GM23338 (cell line): ENCODE measurements around the gene STXBP3. TPM values are rescaled to one million over a fixed set of nuclear protein-coding genes. Genes with fewer than 3 reads are reported as not detected.

ENCODE experiments used
- ATAC-seq: fragments of 200-7000 bp; cut with Tn5 transposase; 3 replicates; pipeline ENCODE4 v1.9.1; 2020
- DNase-seq: peaks from one replicate; pipeline ENCODE4 v3.0.0-alpha.2; 2015; ENCODE audit warnings: low spot score
- H2AFZ ChIP-seq: fragments of 200-600 bp; sonication (generic); 2 replicates; pipeline ENCODE4 v1.8.0; 2016; ENCODE audit warnings: antibody characterized with exemption, mild to moderate bottlenecking, moderate library complexity
- H3F3A ChIP-seq: fragments of 200-600 bp; sonication (generic); replicated peaks from 2 replicates; pipeline ENCODE4 v1.8.0; 2017; ENCODE audit warnings: antibody characterized with exemption, mixed run types, low read depth
- H3K27ac ChIP-seq: fragments of 200-600 bp; sonication (generic); 2 replicates; pipeline ENCODE4 v1.6.1; 2016; ENCODE audit warnings: low read depth
- H3K27me3 ChIP-seq: fragments of 200-600 bp; sonication (generic); 2 replicates; pipeline ENCODE4 v1.8.0; 2016; ENCODE audit warnings: mild to moderate bottlenecking, mixed run types, moderate library complexity; ENCODE audit not compliant: insufficient read depth
- H3K36me3 ChIP-seq: fragments of 200-600 bp; sonication (generic); 2 replicates; pipeline ENCODE4 v1.8.0; 2016; ENCODE audit warnings: mild to moderate bottlenecking; ENCODE audit not compliant: insufficient read depth
- H3K4me1 ChIP-seq: fragments of 200-600 bp; sonication (generic); 2 replicates; pipeline ENCODE4 v1.8.0; 2016; ENCODE audit warnings: mild to moderate bottlenecking, moderate library complexity; ENCODE audit not compliant: insufficient read depth
- H3K4me2 ChIP-seq: fragments of 200-600 bp; sonication (generic); 2 replicates; pipeline ENCODE4 v1.7.1; 2017; ENCODE audit warnings: mixed run types
- H3K4me3 ChIP-seq: fragments of 200-600 bp; sonication (generic); 2 replicates; pipeline ENCODE4 v1.6.1; 2016; ENCODE audit warnings: mixed run types
- H3K79me2 ChIP-seq: fragments of 200-600 bp; sonication (generic); replicated peaks from 2 replicates; pipeline ENCODE4 v1.8.0; 2017; ENCODE audit warnings: mild to moderate bottlenecking; ENCODE audit not compliant: insufficient read depth
- H3K9me2 ChIP-seq: fragments of 200-600 bp; sonication (generic); 2 replicates; pipeline ENCODE4 v1.8.0; 2017; ENCODE audit not compliant: insufficient read depth
- H4K20me1 ChIP-seq: fragments of 200-600 bp; sonication (generic); replicated peaks from 2 replicates; pipeline ENCODE4 v1.8.0; 2017; ENCODE audit warnings: mild to moderate bottlenecking; ENCODE audit not compliant: insufficient read depth
- H3K27ac Mint-ChIP-seq: 2 replicates; pipeline ENCODE4 v1.8.0; 2020; ENCODE audit warnings: inconsistent platforms, mild to moderate bottlenecking, moderate library complexity, mixed read lengths
- H3K27me3 Mint-ChIP-seq: 3 replicates; pipeline ENCODE4 v1.8.0; 2022; ENCODE audit warnings: low read depth, mild to moderate bottlenecking, moderate library complexity, mixed read lengths, inconsistent platforms; ENCODE audit not compliant: insufficient read depth, poor library complexity
- H3K36me3 Mint-ChIP-seq: 3 replicates; pipeline ENCODE4 v1.8.0; 2021; ENCODE audit warnings: low read depth, mild to moderate bottlenecking, inconsistent platforms, moderate library complexity, mixed read lengths
- H3K4me1 Mint-ChIP-seq: 3 replicates; pipeline ENCODE4 v1.8.0; 2020; ENCODE audit warnings: mild to moderate bottlenecking, inconsistent platforms, mixed read lengths
- H3K4me3 Mint-ChIP-seq: 3 replicates; pipeline ENCODE4 v1.8.0; 2021; ENCODE audit warnings: moderate library complexity, mild to moderate bottlenecking, inconsistent platforms, mixed read lengths
- H3K9me3 Mint-ChIP-seq: 3 replicates; pipeline ENCODE4 v1.8.0; 2020; ENCODE audit warnings: moderate library complexity, mild to moderate bottlenecking, inconsistent platforms, mixed read lengths
- CREB1 ChIP-seq: fragments of 250-450 bp; sonication (Bioruptor Pico); IDR thresholded peaks from 2 replicates; pipeline ENCODE4 v1.5.0; 2020; ENCODE audit warnings: low read depth, mild to moderate bottlenecking, moderate library complexity
- EZH2 ChIP-seq: fragments of 200-600 bp; sonication (generic); IDR thresholded peaks from one replicate; pipeline ENCODE4 v1.8.0; 2017; ENCODE audit warnings: antibody characterized with exemption, mild to moderate bottlenecking, low read depth; ENCODE audit not compliant: unreplicated experiment
- JUNB ChIP-seq: IDR thresholded peaks from one replicate; pipeline ENCODE4 v1.6.1; 2016; ENCODE audit warnings: antibody characterized with exemption; ENCODE audit not compliant: unreplicated experiment
- POLR2AphosphoS5 ChIP-seq: IDR thresholded peaks from 2 replicates; pipeline ENCODE4 v1.6.1; 2016; ENCODE audit warnings: antibody characterized with exemption, low read depth
- STAT1 ChIP-seq: IDR thresholded peaks from one replicate; pipeline ENCODE4 v1.6.1; 2016; ENCODE audit warnings: antibody characterized with exemption; ENCODE audit not compliant: unreplicated experiment
- ZNF114 ChIP-seq: fragments of 250-450 bp; sonication (Bioruptor Pico); IDR thresholded peaks from 2 replicates; pipeline ENCODE4 v1.5.0; 2020; ENCODE audit warnings: mild to moderate bottlenecking, moderate library complexity
- ZNF331 ChIP-seq: fragments of 250-450 bp; sonication (Bioruptor Pico); IDR thresholded peaks from 2 replicates; pipeline ENCODE4 v1.5.0; 2020; ENCODE audit warnings: low read depth, mild to moderate bottlenecking, moderate library complexity
- polyA plus RNA-seq: library from polyadenylated mRNA; unstranded; fragments of >200 nt; fragmentation: Nextera tagmentation; extraction: Ambion mirVana; gene quantifications from 2 replicates; pipeline ENCODE4 v1.2.1, GENCODE V29; 2016
- total RNA-seq: library from RNA; depleted of rRNA; stranded (reverse); fragments of >200 nt; shearing (Covaris generic); gene quantifications from 2 replicates; pipeline ENCODE4 v1.2.3, GENCODE V29; 2014
- TF ChIP-seq, protein P1 (sequence below): IDR thresholded peaks from one replicate; pipeline ENCODE4 v1.6.1; 2018; ENCODE audit warnings: antibody characterized with exemption; ENCODE audit not compliant: unreplicated experiment
- TF ChIP-seq, protein P2 (sequence below): IDR thresholded peaks from 2 replicates; pipeline ENCODE4 v1.6.1; 2016; ENCODE audit warnings: antibody characterized with exemption
- TF ChIP-seq, protein P3 (sequence below), 2 experiments: fragments of 200-600 bp in 1 of 2; sonication (generic) in 1 of 2; conservative IDR thresholded peaks; 2 replicates each; pipeline versions ENCODE4 v1.5.1 to v1.6.1; 2016 to 2017; ENCODE audit warnings: antibody characterized with exemption in 2 of 2, low read depth in 2 of 2, mild to moderate bottlenecking in 2 of 2, moderate library complexity in 1 of 2

Gene STXBP3
- total and polyA plus RNA-seq, 2 experiments from 2014 or later: 28.5 to 37.4 TPM

DNA sequence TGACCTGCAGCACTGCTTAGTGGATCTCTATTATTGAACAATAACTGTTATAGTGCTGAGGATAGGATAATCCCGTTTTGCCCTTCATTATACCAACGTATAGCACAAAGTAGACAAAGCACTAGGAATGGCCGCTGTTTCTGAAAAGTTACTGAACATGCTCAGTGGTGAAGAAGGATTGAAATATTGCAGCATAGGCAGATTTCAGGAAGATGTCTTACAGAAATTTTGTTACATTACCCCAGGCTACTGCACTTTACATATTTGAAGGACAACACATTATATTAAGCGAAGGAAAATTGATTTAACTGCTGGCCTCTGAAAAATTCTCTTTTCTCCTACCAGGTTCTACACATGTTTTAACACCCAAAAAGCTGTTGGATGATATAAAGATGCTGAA is 62.0 kb downstream of the STXBP3 start:
- no peaks in the 10 kb centered on the region for H3K27me3 ChIP-seq
- H3F3A ChIP-seq: no peaks in the 10 kb centered on the region
- no peaks in the 10 kb centered on the region for H3K4me1 ChIP-seq
- Mint-ChIP-seq H3K4me1 (no peaks in the 10 kb centered on the region), H3K4me3 (no peak overlapping the region), H3K9me3 (no peaks in the 10 kb centered on the region), H3K27me3 (peaks cover 2% of the 10 kb centered on the region), H3K27ac (no peak overlapping the region), H3K36me3 (peaks cover 6% of the 10 kb centered on the region; the same call in 2 of the 3 replicates)
- no peak overlapping the region for H3K27ac ChIP-seq
- H3K36me3 ChIP-seq: no peaks in the 10 kb centered on the region
- no peaks in the 10 kb centered on the region for H3K9me2 ChIP-seq
- DNase-seq (no peak), ATAC-seq (no peak)
- no peaks in the 10 kb centered on the region for H3K79me2 ChIP-seq
- no peak overlapping the region for H2AFZ ChIP-seq
- no peak overlapping the region for H3K4me3 ChIP-seq
- H4K20me1 ChIP-seq: no peaks in the 10 kb centered on the region
- TF ChIP-seq, protein P1, sequence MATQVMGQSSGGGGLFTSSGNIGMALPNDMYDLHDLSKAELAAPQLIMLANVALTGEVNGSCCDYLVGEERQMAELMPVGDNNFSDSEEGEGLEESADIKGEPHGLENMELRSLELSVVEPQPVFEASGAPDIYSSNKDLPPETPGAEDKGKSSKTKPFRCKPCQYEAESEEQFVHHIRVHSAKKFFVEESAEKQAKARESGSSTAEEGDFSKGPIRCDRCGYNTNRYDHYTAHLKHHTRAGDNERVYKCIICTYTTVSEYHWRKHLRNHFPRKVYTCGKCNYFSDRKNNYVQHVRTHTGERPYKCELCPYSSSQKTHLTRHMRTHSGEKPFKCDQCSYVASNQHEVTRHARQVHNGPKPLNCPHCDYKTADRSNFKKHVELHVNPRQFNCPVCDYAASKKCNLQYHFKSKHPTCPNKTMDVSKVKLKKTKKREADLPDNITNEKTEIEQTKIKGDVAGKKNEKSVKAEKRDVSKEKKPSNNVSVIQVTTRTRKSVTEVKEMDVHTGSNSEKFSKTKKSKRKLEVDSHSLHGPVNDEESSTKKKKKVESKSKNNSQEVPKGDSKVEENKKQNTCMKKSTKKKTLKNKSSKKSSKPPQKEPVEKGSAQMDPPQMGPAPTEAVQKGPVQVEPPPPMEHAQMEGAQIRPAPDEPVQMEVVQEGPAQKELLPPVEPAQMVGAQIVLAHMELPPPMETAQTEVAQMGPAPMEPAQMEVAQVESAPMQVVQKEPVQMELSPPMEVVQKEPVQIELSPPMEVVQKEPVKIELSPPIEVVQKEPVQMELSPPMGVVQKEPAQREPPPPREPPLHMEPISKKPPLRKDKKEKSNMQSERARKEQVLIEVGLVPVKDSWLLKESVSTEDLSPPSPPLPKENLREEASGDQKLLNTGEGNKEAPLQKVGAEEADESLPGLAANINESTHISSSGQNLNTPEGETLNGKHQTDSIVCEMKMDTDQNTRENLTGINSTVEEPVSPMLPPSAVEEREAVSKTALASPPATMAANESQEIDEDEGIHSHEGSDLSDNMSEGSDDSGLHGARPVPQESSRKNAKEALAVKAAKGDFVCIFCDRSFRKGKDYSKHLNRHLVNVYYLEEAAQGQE: no peak
- TF ChIP-seq POLR2AphosphoS5: no peak
- TF ChIP-seq ZNF331 (CRISPR knock-in tag): no peak
- no peak for TF ChIP-seq CREB1 (CRISPR knock-in tag)
- no peak for TF ChIP-seq STAT1
- no peak for TF ChIP-seq ZNF114
- no peak for TF ChIP-seq JUNB
- H3K4me2 ChIP-seq: no peak overlapping the region

DNA sequence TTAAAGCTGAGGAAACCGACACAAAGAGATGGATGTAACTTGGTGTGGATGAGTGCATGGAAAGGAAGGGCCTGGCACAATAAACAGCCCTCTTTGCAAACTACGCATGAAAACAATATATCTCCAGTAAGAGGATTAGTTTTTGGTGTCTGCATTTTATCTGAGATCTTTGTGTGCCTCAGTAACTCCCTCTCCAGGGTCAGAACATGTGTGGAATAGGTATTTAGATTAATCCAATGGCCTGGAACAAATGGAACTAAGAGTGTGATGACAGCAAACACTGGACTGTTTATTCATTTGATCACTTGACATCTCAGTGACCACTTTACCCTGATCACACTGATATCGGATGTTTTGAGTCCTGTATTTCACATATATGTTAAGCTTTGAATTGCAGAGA is 65.1 kb downstream of the STXBP3 start:
- no peaks in the 10 kb centered on the region for H3K27me3 ChIP-seq
- no peaks in the 10 kb centered on the region for H4K20me1 ChIP-seq
- Mint-ChIP-seq H3K9me3 (no peaks in the 10 kb centered on the region), H3K27me3 (no peaks in the 10 kb centered on the region), H3K4me3 (no peak overlapping the region), H3K4me1 (peaks cover 17% of the 10 kb centered on the region), H3K36me3 (peaks cover 2% of the 10 kb centered on the region; the same call in 2 of the 3 replicates), H3K27ac (no peak overlapping the region)
- H2AFZ ChIP-seq: no peak overlapping the region
- H3K9me2 ChIP-seq: no peaks in the 10 kb centered on the region
- no peak overlapping the region for H3K27ac ChIP-seq
- H3K79me2 ChIP-seq: no peaks in the 10 kb centered on the region
- no peak overlapping the region for H3K4me3 ChIP-seq
- no peak for ATAC-seq
- no peak for DNase-seq
- no peaks in the 10 kb centered on the region for H3F3A ChIP-seq
- H3K4me1 ChIP-seq: peaks cover 16% of the 10 kb centered on the region
- no peaks in the 10 kb centered on the region for H3K36me3 ChIP-seq
- H3K4me2 ChIP-seq: no peak overlapping the region
- TF ChIP-seq ZNF114 (no peak), EZH2 (no peak), CREB1 (CRISPR knock-in tag) (no peak)
- TF ChIP-seq, protein P2, sequence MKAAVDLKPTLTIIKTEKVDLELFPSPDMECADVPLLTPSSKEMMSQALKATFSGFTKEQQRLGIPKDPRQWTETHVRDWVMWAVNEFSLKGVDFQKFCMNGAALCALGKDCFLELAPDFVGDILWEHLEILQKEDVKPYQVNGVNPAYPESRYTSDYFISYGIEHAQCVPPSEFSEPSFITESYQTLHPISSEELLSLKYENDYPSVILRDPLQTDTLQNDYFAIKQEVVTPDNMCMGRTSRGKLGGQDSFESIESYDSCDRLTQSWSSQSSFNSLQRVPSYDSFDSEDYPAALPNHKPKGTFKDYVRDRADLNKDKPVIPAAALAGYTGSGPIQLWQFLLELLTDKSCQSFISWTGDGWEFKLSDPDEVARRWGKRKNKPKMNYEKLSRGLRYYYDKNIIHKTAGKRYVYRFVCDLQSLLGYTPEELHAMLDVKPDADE: no peak
- TF ChIP-seq, protein P1: no peak
- TF ChIP-seq, protein P3, sequence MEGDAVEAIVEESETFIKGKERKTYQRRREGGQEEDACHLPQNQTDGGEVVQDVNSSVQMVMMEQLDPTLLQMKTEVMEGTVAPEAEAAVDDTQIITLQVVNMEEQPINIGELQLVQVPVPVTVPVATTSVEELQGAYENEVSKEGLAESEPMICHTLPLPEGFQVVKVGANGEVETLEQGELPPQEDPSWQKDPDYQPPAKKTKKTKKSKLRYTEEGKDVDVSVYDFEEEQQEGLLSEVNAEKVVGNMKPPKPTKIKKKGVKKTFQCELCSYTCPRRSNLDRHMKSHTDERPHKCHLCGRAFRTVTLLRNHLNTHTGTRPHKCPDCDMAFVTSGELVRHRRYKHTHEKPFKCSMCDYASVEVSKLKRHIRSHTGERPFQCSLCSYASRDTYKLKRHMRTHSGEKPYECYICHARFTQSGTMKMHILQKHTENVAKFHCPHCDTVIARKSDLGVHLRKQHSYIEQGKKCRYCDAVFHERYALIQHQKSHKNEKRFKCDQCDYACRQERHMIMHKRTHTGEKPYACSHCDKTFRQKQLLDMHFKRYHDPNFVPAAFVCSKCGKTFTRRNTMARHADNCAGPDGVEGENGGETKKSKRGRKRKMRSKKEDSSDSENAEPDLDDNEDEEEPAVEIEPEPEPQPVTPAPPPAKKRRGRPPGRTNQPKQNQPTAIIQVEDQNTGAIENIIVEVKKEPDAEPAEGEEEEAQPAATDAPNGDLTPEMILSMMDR (conservative IDR thresholded peaks at IDR 0.05; ENCODE audit: low read depth in 2 of 2): no peak
